ENCODE data around the gene CNTN4. TPM values are rescaled to one million over a fixed set of nuclear protein-coding genes. Genes with fewer than 3 reads are reported as not detected.
A peak's percentile ranks its signal among the peaks of the same experiment; 100 is the strongest.

The CNTN4 gene
- total RNA-seq, 1 experiment from 2014 or later = 51.3 TPM

- H3K9me3 Mint-ChIP-seq (ENCODE audit: unreplicated experiment) = peaks cover 9% of the 10 kb centered on the region
- ChIA-PET POLR2A (no interaction called here), CTCF (interaction anchor here (0.6 to 1.3 kb wide), 6 partner anchors 37 to 755 kb away, joined by 3 to 15 read pairs (median 7); no protein-coding TSS in a partner anchor)
- TF ChIP-seq CTCF (IDR thresholded peaks at IDR 0.05; ENCODE audit: insufficient read depth in 1 of 2, low read depth in 1 of 2, low read length in 1 of 2, severe bottlenecking in 1 of 2, unreplicated experiment in 1 of 2) = no peak
- intact Hi-C loops (cut with micrococcal nuclease; ENCODE audit: unreplicated experiment) = no loop called here
- Histone ChIP-seq H3K36me3 (ENCODE audit: control insufficient read depth, insufficient read depth, low read length) (no peaks in the 10 kb centered on the region), H3K9me3 (no peaks in the 10 kb centered on the region), H3K4me3 (ENCODE audit: low read depth, low read length) (no peak overlapping the region), H3K4me1 (no peaks in the 10 kb centered on the region), H3K27me3 (replicated peaks; ENCODE audit: control insufficient read depth, insufficient read depth, low read length) (no peaks in the 10 kb centered on the region)
- H3K27ac Mint-ChIP-seq (ENCODE audit: unreplicated experiment) = no peak overlapping the region
- no peak overlapping the region for H3K4me3 Mint-ChIP-seq (ENCODE audit: unreplicated experiment)
- H3K36me3 Mint-ChIP-seq (ENCODE audit: insufficient read depth, unreplicated experiment) = no peaks in the 10 kb centered on the region
- BruUV-seq (replicated peaks) = no TSS peak
- DNase-seq = no peak
- H3K27me3 Mint-ChIP-seq (ENCODE audit: insufficient read depth, unreplicated experiment) = no peaks in the 10 kb centered on the region
- no peaks in the 10 kb centered on the region for H3K4me1 Mint-ChIP-seq (ENCODE audit: low read depth, unreplicated experiment)
Measured at GRCh38 chr3:2921452-2921851, 822.8 kb downstream of the CNTN4 start.

GRCh38 chr3:2921903-2922302, 823.2 kb downstream of the CNTN4 start:
- no TSS peak for BruUV-seq (replicated peaks)
- intact Hi-C loops (cut with micrococcal nuclease; ENCODE audit: unreplicated experiment) = loop anchor here (1.0 kb wide), 2 partner anchors 93 to 157 kb away; no protein-coding TSS in a partner anchor
- H3K36me3 ChIP-seq (ENCODE audit: control insufficient read depth, insufficient read depth, low read length) = no peaks in the 10 kb centered on the region
- ChIA-PET CTCF (interaction anchor here (0.6 to 1.3 kb wide), 8 partner anchors 37 to 755 kb away, joined by 3 to 15 read pairs (median 4); no protein-coding TSS in a partner anchor), POLR2A (interaction anchor here (0.6 kb wide), 1 partner anchor 114 kb away, joined by 3 read pairs; no protein-coding TSS in a partner anchor)
- no peak overlapping the region for H3K4me3 ChIP-seq (ENCODE audit: low read depth, low read length)
- peak; percentile 40 to 46 for TF ChIP-seq CTCF (IDR thresholded peaks at IDR 0.05; ENCODE audit: insufficient read depth in 1 of 2, low read depth in 1 of 2, low read length in 1 of 2, severe bottlenecking in 1 of 2, unreplicated experiment in 1 of 2)
- Mint-ChIP-seq H3K27me3 (ENCODE audit: insufficient read depth, unreplicated experiment) (no peaks in the 10 kb centered on the region), H3K4me3 (ENCODE audit: unreplicated experiment) (no peak overlapping the region), H3K9me3 (ENCODE audit: unreplicated experiment) (peaks cover 6% of the 10 kb centered on the region), H3K36me3 (ENCODE audit: insufficient read depth, unreplicated experiment) (no peaks in the 10 kb centered on the region), H3K4me1 (ENCODE audit: low read depth, unreplicated experiment) (no peaks in the 10 kb centered on the region), H3K27ac (ENCODE audit: unreplicated experiment) (no peak overlapping the region)
- DNase-seq = peak in 1 of 2 experiments; percentile 24
- no peaks in the 10 kb centered on the region for H3K27me3 ChIP-seq (replicated peaks; ENCODE audit: control insufficient read depth, insufficient read depth, low read length)
- no peaks in the 10 kb centered on the region for H3K9me3 ChIP-seq
- H3K4me1 ChIP-seq = no peaks in the 10 kb centered on the region

GRCh38 chr3:2923390-2923789, 824.7 kb downstream of the CNTN4 start:
- no peak overlapping the region for H3K4me3 Mint-ChIP-seq (ENCODE audit: unreplicated experiment)
- H3K4me3 ChIP-seq (ENCODE audit: low read depth, low read length) = no peak overlapping the region
- no peaks in the 10 kb centered on the region for H3K36me3 ChIP-seq (ENCODE audit: control insufficient read depth, insufficient read depth, low read length)
- no peaks in the 10 kb centered on the region for H3K4me1 ChIP-seq
- DNase-seq = peak in 1 of 2 experiments; percentile 1
- H3K27ac Mint-ChIP-seq (ENCODE audit: unreplicated experiment) = no peak overlapping the region
- TF ChIP-seq CTCF (IDR thresholded peaks at IDR 0.05; ENCODE audit: insufficient read depth in 1 of 2, low read depth in 1 of 2, low read length in 1 of 2, severe bottlenecking in 1 of 2, unreplicated experiment in 1 of 2) = no peak
- H3K9me3 ChIP-seq = no peaks in the 10 kb centered on the region
- no peaks in the 10 kb centered on the region for H3K27me3 Mint-ChIP-seq (ENCODE audit: insufficient read depth, unreplicated experiment)
- BruUV-seq (replicated peaks) = no TSS peak
- H3K9me3 Mint-ChIP-seq (ENCODE audit: unreplicated experiment) = no peaks in the 10 kb centered on the region
- H3K4me1 Mint-ChIP-seq (ENCODE audit: low read depth, unreplicated experiment) = no peaks in the 10 kb centered on the region
- no peaks in the 10 kb centered on the region for H3K36me3 Mint-ChIP-seq (ENCODE audit: insufficient read depth, unreplicated experiment)
- POLR2A ChIA-PET = no interaction called here
- H3K27me3 ChIP-seq (replicated peaks; ENCODE audit: control insufficient read depth, insufficient read depth, low read length) = no peaks in the 10 kb centered on the region
- CTCF ChIA-PET = no interaction called here
- intact Hi-C loops (cut with micrococcal nuclease; ENCODE audit: unreplicated experiment) = no loop called here
